Neutrophil (primary cell): Measurements from ENCODE around the gene SUMF1.

Experiments used
- H3K27ac ChIP-seq: fragments of 200-600 bp; sonication (generic); 2 replicates; pipeline ENCODE4 v1.5.1; 2016; ENCODE audit warnings: mild to moderate bottlenecking, moderate library complexity
- H3K27me3 ChIP-seq: fragments of 200-600 bp; sonication (generic); 2 replicates; pipeline ENCODE4 v1.6.0; 2016; ENCODE audit warnings: mild to moderate bottlenecking
- H3K36me3 ChIP-seq: fragments of 200-600 bp; sonication (generic); 2 replicates; pipeline ENCODE4 v1.5.1; 2017
- H3K4me1 ChIP-seq, 2 experiments: fragments of 200-600 bp in 1 of 2; sonication (generic) in 1 of 2; 1 replicate in 1 of 2; 2 replicates in 1 of 2; pipeline versions ENCODE4 v1.5.1 to v1.6.1; 2013 to 2016; ENCODE audit warnings: low read depth in 1 of 2, low read length in 1 of 2, mild to moderate bottlenecking in 1 of 2, moderate library complexity in 1 of 2; ENCODE audit not compliant: control insufficient read depth in 1 of 2, insufficient read depth in 1 of 2
- H3K4me3 ChIP-seq, 2 experiments: fragments of 200-600 bp in 1 of 2; sonication (generic) in 1 of 2; 1 replicate in 1 of 2; 2 replicates in 1 of 2; pipeline ENCODE4 v1.5.1; 2013 to 2016; ENCODE audit warnings: low read depth in 1 of 2, low read length in 1 of 2, mild to moderate bottlenecking in 1 of 2, moderate library complexity in 1 of 2
- H3K9me3 ChIP-seq: fragments of 200-600 bp; sonication (generic); 2 replicates; pipeline ENCODE4 v1.5.1; 2016
- TF ChIP-seq, protein P1 (sequence below): fragments of 200-600 bp; sonication (generic); IDR thresholded peaks from 2 replicates; pipeline ENCODE4 v1.5.1; 2016; ENCODE audit warnings: antibody characterized with exemption

SUMF1 gene

DNA sequence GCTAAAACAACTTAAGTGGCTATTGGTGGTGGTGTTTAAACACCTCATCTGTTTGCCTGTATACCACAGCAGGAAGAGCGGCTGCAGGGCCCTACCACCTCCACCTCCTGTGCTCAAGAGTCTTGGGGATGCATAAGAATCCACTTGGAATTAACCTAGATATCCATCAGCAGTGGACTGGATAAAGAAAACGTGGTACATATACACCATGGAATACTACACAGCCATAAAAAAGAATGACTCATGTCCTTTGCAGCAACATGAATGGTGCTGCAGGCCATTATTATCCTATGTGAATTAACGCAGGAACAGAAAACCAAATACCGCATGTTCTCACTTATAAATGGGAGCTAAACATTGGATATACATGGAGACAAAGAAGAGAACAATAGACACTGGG is 87.1 kb downstream of the SUMF1 start:
- Histone ChIP-seq H3K4me1 (no peaks in the 10 kb centered on the region), H3K27ac (no peak overlapping the region), H3K36me3 (peaks cover 5% of the 10 kb centered on the region), H3K4me3 (no peak overlapping the region), H3K27me3 (no peaks in the 10 kb centered on the region), H3K9me3 (no peaks in the 10 kb centered on the region)
- TF ChIP-seq, protein P1, sequence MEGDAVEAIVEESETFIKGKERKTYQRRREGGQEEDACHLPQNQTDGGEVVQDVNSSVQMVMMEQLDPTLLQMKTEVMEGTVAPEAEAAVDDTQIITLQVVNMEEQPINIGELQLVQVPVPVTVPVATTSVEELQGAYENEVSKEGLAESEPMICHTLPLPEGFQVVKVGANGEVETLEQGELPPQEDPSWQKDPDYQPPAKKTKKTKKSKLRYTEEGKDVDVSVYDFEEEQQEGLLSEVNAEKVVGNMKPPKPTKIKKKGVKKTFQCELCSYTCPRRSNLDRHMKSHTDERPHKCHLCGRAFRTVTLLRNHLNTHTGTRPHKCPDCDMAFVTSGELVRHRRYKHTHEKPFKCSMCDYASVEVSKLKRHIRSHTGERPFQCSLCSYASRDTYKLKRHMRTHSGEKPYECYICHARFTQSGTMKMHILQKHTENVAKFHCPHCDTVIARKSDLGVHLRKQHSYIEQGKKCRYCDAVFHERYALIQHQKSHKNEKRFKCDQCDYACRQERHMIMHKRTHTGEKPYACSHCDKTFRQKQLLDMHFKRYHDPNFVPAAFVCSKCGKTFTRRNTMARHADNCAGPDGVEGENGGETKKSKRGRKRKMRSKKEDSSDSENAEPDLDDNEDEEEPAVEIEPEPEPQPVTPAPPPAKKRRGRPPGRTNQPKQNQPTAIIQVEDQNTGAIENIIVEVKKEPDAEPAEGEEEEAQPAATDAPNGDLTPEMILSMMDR, result no peak

DNA sequence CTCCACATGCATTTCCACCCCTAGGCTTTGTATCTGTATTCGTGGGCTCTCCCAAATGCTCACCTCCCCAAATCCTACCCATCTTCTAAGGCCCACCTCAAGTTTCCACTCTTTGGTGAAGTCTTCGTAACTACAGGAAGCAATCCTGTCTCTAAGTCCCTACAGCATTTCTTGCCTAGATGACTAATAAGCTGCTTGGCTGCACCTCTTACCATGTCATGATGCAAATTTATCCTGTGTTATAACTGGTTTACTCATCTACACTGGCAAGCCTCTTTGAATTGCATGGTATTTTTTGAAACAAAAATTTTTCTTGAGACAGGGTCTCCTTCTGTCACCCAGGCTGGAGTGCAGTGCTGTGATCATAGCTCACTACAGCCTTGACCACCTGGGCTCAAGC is 90.6 kb downstream of the SUMF1 start:
- Histone ChIP-seq H3K4me3 (no peak overlapping the region), H3K27me3 (no peaks in the 10 kb centered on the region), H3K36me3 (peaks cover 5% of the 10 kb centered on the region), H3K4me1 (no peaks in the 10 kb centered on the region), H3K27ac (no peak overlapping the region), H3K9me3 (no peaks in the 10 kb centered on the region)
- TF ChIP-seq, protein P1, result no peak

DNA sequence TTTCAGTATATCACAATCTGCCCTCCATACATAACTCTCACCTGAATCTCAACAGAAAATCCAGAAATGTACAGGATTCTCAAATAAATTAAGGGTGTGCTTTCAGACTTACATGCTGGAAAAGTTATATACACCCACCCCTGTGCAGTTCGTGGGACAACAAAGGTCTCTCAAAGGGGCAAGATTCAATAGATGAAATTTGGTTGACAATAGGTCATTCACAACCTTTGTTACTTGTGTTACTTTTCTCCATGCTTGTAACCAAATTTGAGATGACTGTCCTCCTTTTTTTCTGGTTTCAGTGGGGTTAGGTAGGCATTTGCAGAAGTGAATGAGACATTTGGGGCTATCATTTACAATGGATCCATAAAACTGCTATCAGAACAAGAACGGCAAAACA is 91.2 kb downstream of the SUMF1 start:
- TF ChIP-seq, protein P1, result no peak
- H3K4me3 ChIP-seq, result no peak overlapping the region
- H3K27ac ChIP-seq, result no peak overlapping the region
- peaks cover 5% of the 10 kb centered on the region for H3K36me3 ChIP-seq
- no peaks in the 10 kb centered on the region for H3K4me1 ChIP-seq
- no peaks in the 10 kb centered on the region for H3K27me3 ChIP-seq
- no peaks in the 10 kb centered on the region for H3K9me3 ChIP-seq

DNA sequence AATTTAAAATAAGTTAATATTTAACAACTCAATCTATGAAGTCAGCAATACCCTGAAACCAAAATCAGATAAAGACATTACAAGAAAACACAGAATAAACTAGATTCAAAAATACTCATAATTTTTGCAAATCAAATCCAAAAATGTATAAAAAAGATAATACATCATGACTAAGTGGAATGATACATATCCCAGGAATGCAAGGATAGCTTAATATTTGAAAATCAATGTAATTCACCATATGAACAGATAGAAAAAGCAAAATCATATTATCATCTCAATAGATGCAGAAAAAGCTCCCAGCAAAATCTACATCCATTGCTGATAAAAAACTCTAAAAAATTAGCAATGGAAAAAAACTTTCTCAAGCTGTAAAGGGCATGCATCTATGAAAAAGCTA is 93.4 kb downstream of the SUMF1 start:
- H3K4me1 ChIP-seq, result no peaks in the 10 kb centered on the region
- H3K9me3 ChIP-seq, result no peaks in the 10 kb centered on the region
- H3K36me3 ChIP-seq, result peaks cover 5% of the 10 kb centered on the region
- no peak overlapping the region for H3K4me3 ChIP-seq
- H3K27me3 ChIP-seq, result no peaks in the 10 kb centered on the region
- TF ChIP-seq, protein P1, result no peak
- no peak overlapping the region for H3K27ac ChIP-seq

DNA sequence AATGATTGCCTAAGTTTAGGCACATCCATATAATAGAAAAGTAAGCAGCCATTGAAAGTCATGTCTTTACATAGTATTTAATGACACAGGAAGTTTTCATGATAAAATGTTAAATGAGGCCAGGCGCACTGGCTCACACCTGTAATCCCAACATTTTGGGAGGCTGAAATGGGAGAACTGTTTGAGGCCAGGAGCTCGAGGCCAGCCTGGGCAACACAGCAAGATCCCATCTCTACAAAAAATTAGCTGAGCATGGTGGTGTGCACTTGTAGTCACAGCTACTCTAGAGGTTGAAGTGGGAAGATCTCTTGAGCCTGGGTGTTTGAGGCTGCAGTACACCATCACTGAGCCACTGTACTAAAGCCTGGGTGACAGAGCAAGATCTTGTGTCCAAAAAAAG is 104.5 kb downstream of the SUMF1 start:
- no peak overlapping the region for H3K27ac ChIP-seq
- TF ChIP-seq, protein P1, result no peak
- no peaks in the 10 kb centered on the region for H3K27me3 ChIP-seq
- H3K9me3 ChIP-seq, result no peaks in the 10 kb centered on the region
- peaks cover 8% of the 10 kb centered on the region for H3K36me3 ChIP-seq
- H3K4me1 ChIP-seq, result no peaks in the 10 kb centered on the region
- H3K4me3 ChIP-seq, result no peak overlapping the region

DNA sequence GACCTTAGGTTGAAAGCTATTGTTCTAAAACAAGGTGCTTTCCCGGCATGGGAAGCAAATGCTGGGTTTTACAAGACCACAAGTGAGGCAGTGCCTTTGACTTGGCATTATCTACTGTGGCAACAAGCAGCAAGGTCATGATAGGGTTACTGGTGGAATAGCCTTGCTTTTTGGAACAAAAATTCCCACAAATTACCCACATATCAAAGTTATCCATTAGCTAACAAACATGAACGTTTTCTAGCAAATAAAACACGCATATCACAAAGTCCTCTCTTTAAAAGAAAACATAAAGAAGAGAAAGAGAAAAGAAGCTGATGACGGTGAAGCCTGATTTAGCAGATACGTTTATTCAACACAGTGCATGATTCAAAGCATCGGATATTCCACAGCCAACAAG is 106.3 kb downstream of the SUMF1 start:
- Histone ChIP-seq H3K9me3 (no peaks in the 10 kb centered on the region), H3K4me3 (no peak overlapping the region), H3K36me3 (peaks cover 8% of the 10 kb centered on the region), H3K27me3 (no peaks in the 10 kb centered on the region), H3K27ac (no peak overlapping the region), H3K4me1 (no peaks in the 10 kb centered on the region)
- TF ChIP-seq, protein P1, result no peak
